HG03469 (cell line): ENCODE measurements around the gene B3GNT8.
"Not testable (repeated sequence)": the region's sequence is repeated elsewhere in the genome, so short reads cannot be mapped to it uniquely, and the experiment has no call there.

Source experiments
- ATAC-seq: cut with Tn5 transposase; IDR thresholded peaks from one replicate; pipeline ENCODE4 v1.9.1; 2021; ENCODE audit warnings: mild to moderate bottlenecking, moderate library complexity, moderate number of reproducible peaks; ENCODE audit not compliant: unreplicated experiment

Gene B3GNT8

DNA sequence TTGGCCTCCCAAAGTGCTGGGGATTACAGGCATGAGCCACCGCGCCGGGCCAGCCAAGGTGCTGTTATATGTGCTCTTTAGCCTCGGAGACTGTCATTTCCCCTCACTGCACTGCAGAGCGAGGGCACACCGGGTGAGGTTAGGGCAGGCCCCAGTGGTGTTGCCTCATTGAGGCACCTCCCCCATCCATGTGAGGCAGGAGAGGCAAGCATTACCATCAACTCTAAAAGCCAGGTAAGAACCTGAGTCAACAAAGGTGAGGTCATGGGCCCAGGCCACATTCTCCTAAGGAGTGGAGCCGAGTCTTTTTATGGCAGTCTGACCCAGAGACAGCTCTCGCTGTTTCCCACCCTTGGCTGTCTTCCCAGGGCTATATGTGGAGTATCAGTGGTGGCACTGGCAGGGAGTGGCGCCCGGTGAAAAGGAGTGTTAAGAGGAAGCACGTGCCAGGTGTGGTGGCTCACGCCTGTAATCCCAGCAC lies 10.9 kb downstream of the B3GNT8 start:
- ATAC-seq = no peak

- no peak for ATAC-seq
Measured at GRCh38 chr19:41415154-41415571, 12.0 kb downstream of the B3GNT8 start.

DNA sequence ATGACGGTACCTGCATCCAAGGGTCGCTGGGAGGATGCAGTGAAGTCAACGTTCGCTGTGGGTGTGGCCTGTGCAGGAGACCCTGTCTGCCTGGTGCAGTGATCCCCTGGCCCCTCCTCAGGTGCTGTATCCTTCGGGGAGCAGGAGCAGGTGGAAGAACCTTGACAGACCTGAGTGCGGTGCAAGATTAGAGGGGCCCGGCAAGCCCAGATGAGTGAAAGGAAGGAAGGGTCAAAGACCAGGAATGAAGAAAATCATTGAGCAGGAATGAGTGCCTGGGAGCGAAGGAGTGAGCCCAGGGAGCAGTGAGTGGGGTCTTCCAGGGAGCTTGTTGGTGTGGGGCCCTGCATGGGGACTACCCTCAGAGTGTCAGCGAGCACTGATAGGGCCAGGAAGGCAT lies 12.7 kb downstream of the B3GNT8 start:
- no peak for ATAC-seq

- no peak for ATAC-seq
Measured at GRCh38 chr19:41413947-41414346, 13.2 kb downstream of the B3GNT8 start.

DNA sequence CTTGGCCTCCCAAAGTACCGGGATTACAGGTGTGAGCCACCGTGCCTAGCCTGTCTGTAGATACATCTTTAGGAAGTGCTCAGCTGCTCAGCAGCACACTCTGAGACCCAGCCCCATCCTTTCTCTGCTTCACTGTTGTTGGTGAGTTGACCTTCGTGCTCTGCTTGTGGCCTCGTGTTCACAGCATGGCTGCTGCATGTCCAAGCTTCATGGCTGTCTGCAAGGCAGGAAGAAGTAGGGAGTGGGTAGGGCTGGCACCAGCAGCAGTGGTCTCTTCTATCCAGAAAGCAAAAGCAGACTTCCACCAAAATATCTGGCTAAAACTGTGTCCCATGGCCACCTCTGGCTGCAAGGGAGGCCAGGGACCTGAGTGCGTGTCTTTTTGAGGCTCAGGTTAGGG lies 14.2 kb downstream of the B3GNT8 start:
- ATAC-seq = no peak

- ATAC-seq = no peak
Measured at GRCh38 chr19:41411968-41412265, 15.3 kb downstream of the B3GNT8 start.

DNA sequence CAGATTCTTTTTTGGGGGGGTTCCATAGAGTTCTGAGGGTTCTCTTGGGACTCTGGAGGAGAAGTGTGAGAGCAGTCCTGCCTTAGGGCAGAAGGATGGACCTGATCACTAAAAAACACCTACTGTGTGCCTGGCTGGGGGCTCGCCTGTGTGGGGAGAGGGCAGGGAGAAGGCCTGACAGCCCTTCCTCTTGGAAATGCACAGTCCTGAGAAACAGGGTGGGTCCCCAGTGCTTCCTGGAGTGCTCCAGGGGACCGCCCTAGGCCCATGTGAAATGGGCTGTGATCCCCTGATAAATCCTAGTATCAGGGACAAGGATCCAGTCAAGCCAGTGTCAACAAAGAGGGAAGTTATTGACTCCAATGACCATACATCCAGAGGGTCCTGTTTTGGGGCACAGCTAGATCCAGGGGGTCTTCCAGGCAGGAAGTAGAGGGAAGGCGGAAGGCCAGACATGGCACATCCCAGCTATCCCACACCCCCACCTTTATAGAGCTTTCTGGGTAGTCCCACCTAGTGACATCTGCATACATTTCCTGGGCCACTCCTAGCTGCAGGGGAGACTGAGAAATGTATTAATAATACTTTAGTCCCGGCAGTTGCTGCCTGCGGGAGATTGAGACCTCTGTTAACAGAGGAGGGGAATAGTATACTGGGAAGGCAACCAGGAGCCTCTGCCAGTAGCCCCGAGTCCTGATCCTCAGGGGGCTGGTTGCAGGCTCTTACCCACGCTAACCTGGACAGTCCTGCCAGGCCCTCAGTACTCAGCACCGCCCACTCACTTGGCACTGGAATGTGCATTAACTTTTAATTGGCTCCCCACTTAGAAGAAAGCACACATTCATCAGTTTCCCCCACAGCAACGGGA lies 15.8 kb downstream of the B3GNT8 start:
- ATAC-seq = no peak

- ATAC-seq = no peak
Measured at GRCh38 chr19:41410336-41411054, 16.7 kb downstream of the B3GNT8 start.

GRCh38 chr19:41409288-41409687 lies 17.9 kb downstream of the B3GNT8 start:
- ATAC-seq = no peak

DNA sequence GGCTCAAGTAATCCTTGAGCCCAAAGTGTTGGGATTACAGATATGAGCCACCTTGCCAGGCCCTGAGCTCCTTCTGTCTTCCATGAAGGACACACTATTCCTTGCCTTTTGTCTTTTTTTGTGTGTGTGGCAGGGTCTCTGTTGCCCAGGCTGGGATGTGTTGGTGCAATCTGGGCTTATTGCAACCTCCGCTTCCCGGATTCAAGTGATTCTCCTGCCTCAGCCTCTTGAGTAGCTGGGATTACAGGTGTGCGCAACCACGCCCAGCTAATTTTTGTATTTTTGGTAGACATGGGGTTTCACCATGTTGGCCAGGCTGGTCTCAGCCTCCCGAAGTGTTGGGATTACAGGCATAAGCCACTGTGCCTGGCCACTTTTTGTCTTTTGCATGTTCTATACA lies 18.3 kb downstream of the B3GNT8 start:
- ATAC-seq = not testable (repeated sequence)

DNA sequence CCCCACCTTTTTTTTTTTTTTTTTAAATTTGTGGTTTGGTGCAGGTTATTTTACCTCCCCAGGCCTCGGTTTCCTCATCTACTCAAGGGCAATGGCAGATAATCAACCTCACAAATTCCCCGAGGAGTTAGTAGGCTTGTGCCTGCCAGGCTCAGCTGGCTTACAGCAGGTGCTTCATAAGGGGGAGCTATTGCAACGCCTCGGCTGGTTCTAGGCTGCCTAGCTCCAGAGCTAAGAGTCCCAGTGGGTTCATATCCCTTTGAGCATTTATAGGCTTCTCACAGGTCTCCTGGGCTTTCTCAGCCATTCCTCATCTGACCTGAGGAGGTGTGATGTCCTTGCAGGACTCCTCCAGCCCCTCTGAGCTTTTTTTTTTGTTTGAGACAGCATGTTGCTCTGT lies 18.9 kb downstream of the B3GNT8 start:
- no peak for ATAC-seq

DNA sequence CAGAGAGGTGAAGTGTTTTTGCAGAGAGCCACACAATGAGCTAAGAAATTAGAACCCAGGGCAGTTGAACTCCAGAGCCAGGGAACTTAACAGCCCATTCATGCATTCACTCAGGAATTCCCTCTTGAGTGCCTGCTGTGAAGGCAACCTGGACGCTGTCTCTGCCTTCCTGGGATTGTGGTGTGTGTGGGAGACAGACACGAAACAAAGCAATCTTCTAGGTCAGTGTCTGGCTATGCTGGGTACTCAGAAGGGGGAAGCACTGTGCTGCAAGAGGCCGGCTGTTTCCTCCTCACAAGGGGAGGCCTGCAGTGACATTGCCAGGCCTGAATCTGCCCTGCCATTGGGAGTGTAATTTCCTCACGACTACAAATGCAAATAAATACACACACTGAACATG lies 19.9 kb downstream of the B3GNT8 start:
- no peak for ATAC-seq

DNA sequence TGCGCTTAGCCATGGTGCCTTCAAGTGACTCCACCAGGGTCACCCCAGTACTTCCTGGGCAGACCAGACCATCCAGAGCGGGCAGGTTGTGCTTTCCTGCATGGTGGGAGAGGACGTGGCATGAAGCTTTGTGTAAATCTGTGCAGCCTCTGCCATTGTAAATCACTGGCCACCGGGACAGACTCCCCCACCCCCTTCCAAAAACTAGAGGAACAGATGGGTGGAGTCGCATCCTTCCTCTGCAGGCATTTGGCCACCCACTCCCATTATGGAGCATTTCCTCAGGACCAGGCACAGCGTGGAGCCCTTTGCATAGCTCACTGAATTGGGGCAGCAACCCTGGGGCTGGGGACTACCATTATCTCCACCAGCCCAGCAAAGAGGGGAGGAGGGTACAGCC lies 21.4 kb downstream of the B3GNT8 start:
- ATAC-seq = no peak

DNA sequence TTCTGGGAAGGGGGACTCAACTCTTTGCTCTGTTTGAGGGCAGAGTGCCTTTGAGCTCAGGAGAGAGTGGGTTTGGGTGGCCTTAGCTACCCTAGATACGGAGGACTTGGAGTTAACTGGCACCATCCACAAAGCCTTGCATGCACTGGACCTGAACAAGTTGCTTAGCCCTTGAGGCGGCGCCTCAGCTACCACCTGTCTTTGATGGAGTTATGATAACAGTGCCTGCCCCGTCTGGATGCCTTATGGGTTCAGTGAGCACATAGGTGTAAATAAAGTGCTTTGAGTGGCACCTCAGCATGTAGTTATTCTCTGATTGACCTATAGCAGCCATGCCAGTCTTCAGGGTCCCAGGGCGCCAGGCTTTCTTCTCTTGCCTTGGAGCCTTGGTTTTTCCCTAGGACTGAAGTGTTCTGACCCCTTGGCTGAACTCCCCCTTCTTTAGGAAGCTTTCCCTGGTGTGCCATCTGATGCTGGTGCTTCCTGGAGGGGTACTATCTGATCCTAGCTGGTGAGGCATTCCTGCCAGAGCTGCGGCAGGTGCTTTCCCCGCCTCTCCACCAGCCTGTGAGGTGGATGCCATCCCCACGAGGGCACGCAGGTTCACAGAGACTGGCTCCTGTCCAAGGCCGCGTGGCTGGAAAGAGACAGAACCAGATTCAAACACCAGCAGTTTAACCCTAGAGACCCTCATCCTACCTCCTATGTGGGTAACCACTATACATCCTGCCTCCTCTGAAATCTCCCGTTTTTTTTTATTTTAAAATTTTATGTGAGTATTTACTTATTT lies 23.8 kb downstream of the B3GNT8 start:
- no peak for ATAC-seq

DNA sequence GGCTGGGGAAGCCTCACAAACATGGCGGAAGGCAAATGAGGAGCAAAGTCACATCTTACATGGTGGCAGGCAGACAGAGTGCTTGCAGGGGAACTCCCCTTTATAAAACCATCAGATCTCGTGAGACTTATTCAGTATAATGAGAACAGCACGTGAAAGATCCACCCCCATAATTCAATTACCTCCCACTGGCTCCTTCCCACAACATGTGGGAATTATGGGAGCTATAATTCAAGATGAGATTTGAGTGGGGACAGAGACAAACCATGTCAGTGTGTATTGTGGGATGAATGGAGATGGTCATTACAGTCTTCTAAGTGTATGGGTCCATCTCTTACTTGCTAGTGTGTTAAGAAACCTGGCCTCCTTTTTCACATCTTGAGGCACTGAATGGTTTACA lies 25.2 kb downstream of the B3GNT8 start:
- no peak for ATAC-seq

- ATAC-seq = no peak
Measured at GRCh38 chr19:41401483-41401882, 25.7 kb downstream of the B3GNT8 start.

DNA sequence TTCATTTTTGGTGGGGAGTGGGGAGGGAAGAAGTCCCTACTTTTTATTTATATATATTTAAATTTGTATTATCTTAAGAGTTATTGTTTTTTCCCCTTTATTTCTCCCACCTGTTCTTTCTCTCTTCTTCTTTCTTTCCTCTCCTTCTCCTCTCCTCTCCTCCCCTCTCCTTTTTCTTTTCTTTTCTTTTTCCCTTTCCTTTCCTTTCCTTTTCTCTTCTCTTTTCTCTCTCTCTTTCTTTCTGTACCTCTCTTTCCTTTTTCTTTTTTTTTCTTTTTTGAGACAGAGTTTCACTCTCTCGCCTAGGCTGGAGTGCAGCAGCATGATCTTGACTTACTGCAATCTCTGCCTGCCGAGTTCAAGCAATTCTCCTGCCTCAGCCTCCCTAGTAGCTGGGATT lies 27.6 kb downstream of the B3GNT8 start:
- ATAC-seq = no peak

DNA sequence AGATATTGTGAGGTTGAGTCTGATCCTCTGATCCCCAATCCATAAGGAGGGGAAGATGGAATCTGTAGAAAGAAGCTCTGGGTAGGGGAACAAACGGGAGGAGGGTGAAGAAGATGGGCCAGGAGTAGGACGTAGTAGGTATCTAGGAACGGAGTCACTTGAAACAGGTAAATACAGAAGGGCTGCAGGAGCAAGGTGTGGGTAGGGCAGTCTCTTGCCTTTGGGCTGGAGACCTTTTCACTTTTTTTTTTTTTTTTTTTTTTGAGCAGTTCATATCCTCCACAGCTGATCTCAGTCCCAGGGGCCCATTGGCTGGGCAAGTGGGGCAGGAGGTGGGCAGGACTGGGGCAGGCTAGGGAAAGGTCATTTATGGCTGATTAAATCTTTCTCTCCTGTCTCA lies 28.1 kb downstream of the B3GNT8 start:
- no peak for ATAC-seq

DNA sequence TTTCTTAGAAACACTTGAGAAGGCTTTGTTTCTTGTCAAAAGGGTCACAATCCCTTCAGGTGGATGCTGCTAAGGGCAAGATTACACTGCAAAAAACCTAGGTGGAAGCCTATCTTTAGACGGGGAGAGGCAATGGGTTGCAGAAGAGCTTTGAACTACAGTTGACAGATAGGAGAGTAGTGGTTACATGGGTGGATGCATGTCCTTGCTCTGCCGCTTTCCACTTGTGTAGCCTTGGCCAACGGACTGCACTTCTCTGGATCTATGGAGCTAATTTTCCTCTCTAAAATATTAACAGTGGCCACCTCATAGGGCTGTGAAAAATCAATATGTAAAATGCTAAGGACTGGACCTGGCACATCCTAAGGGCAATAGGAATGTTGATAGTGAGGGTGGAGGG lies 28.6 kb downstream of the B3GNT8 start:
- no peak for ATAC-seq

DNA sequence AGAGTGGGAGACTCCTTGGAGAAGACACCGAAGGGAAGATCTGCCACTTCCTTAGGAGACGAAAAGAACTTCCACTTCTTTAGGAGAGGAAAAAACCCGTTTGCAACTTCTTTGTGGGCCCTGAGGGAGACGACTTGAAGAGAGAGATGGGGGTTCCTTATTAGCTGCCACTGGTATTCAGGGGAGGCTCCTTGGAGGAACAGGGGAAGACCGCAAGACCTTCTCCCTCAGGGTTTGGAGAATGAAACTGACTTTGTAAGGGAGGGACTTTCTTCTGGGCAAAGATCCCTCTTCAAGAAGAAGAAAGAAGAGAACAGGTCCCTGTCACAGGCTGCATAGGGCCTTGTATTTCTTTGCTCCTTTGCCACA lies 29.1 kb downstream of the B3GNT8 start:
- no peak for ATAC-seq
